GM18867 (cell line): ENCODE results near the gene ABTB2.
A peak's percentile ranks its signal among the peaks of the same experiment; 100 is the strongest.

ENCODE experiments used
- ATAC-seq: cut with Tn5 transposase; IDR thresholded peaks from one replicate; pipeline ENCODE4 v1.9.1; 2021; ENCODE audit warnings: mild to moderate bottlenecking, moderate library complexity; ENCODE audit not compliant: unreplicated experiment

Gene ABTB2

DNA sequence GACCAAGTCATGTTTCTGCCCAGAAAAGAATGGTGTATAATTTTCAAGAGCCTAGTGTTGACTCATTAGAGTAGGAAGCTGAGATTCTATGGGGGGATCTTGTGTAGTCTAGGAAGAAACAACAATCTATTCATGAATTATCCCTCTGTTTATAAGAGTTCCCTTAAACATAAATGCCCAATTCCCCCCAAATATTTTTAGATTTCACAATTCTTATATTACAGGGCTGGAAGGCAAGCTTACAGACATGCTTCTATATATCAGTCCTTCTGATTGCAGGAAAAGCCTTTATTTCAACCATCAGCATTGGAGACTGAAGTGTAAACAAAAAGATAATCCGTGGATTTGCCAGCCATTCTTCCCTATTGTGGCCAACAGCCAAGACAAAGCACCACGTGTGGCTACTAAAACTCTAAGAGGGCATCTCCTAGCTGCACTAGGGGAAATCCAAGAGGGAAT is 181.0 kb downstream of the ABTB2 start:
- no peak for ATAC-seq

DNA sequence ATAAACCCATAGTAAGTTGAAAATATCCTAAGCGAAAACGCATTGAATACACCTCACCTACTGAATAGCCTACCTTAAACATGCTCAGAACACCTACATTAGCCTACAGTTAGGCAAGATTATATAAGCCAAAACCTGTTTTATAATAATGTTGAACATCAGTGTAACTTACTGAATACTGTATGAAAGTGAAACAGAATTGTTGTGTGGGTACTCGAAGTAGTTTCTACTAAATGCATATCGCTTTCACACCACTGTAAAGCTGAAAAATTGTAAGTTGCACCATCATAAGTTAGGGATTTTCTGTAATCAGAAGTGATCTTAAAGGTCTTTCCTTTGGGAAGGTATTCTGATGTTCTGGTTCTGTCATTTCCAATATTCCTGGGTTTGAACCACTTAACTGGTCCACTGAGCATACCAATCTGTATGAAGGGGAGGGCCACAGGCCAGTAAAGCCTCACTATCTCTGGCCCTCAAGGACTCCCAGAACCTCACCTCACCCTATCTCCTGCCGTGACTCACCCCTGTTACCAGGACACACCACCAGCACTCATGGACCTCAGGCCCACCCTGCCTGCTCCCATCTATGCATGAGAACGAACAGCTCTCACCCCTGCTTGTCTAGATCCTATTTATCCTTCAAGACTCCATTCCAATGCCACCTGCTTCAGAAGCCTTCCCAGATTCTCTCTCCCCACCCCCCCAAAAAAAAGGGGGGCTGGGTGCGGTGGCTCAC is 182.4 kb downstream of the ABTB2 start:
- ATAC-seq = peak; percentile 51

GRCh38 chr11:34174412-34175041 is 183.3 kb downstream of the ABTB2 start:
- ATAC-seq = peak; percentile 83

DNA sequence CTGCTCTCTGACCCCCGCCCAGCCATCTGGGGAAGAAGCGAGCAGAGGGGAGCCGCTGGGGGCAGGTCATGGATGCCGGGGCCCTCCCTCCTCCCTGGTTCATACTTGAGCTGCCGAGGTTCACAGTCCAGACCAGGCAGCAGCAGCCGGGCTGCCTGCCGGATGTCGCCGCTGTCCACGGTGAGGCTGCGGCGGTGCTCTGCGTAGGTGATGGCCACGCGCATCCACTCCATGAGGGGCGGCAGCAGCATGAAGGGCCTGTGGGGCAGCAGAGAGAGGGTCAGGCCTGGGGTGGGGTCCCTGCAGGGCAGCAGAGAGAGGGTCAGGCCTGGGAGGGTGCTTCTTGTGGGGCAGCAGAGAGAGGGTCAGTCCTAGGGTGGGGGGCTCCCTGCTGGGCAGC is 184.8 kb downstream of the ABTB2 start:
- ATAC-seq = no peak

DNA sequence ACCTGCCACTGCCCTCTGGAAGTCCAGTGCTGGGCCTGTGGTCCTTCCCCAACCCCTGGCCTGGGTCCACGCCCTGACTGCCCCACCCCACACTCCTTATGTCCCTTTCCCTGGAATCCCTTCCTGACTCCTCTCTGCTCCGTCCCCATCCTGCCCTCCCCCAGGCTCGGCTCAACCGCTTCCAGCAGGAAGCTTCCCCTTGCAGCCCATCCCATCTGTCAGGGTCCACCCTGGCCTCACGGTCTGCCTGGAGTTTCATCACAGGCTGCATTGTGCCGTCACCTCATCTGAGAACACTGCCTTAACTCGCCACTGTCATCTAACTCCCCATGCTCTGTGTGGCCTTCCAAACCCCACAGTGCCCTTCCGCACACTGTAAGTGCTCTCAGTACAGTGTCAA is 188.1 kb downstream of the ABTB2 start:
- no peak for ATAC-seq

- ATAC-seq = no peak
Measured at GRCh38 chr11:34168642-34169420, 189.0 kb downstream of the ABTB2 start.

- no peak for ATAC-seq
Measured at GRCh38 chr11:34167961-34168360, 189.8 kb downstream of the ABTB2 start.

GRCh38 chr11:34166806-34167740 is 190.7 kb downstream of the ABTB2 start:
- ATAC-seq = no peak

DNA sequence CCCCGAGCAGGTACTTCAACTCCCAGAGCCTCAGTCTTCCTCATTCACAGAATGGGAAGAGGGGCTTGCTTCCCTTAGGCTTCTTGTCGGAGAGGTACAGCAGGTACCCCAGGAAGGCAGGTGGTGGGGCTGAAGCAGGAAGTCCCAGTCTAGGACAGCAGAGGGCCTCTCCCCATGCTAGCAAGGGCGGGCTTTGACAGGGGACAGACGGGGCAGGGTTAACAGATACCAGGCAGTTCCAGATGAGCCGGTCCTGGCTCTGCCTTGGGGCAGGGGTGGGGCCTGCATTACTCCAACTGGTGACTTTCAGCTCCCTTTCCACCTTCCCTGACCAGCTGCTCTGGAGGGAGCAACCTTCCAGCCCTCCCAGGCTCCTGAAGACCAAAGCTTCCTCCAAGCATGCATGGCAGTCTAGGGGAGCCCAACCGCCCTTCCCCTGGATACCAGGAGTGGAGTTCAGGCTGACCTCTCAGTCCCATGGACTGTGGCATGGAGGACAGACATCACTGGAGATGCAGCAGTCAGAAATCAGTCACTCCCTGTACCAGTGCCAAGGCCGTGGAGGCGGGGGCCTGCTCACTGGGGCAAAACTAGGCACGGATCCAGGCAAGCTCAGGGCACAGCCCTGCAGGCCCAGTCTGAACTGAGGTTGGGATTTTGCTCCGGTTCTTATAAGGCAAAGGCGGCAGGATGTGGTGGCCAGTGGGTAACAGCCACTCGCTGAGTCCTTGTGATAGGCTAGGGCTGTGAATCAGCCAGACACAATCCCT is 191.8 kb downstream of the ABTB2 start:
- ATAC-seq = no peak

- no peak for ATAC-seq
Measured at GRCh38 chr11:34165121-34165520, 192.7 kb downstream of the ABTB2 start.

DNA sequence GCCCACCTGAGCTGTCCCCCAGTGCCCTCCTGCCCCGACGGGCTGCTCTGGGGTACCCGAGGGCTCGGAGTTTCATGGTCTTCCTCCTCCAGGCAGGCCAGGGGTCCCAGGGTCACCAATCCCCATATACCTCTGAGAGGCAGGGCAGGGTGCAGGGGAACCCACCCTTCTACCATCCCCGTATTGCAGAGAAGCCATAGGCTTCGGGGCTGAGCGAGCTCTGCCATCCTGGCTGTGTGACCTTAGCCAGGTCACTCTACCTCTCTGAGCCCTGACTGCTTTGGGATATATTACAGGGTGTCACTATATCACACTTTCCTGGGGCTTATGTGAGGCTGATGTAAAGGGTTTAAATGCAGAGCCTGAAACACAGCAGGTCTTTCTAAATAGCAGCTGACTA is 195.0 kb downstream of the ABTB2 start:
- ATAC-seq = no peak

DNA sequence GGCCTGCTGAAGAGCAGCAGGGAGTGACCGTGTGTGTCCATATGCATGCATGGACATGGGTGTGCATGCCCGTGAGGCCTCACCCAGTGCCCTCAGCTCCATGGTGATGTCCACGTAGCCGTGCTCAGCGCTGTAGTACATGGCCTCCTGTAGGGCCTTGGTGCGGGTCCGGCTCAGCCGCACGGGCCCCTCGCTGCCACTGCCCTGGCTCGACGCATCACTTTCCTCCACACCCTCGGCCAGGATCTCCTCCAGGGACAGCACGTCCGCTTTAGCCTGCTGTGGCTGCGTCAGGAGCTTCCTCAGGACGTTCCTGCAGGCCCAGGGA is 195.4 kb downstream of the ABTB2 start:
- no peak for ATAC-seq

- ATAC-seq = peak; percentile 40
Measured at GRCh38 chr11:34161812-34162492, 195.9 kb downstream of the ABTB2 start.

DNA sequence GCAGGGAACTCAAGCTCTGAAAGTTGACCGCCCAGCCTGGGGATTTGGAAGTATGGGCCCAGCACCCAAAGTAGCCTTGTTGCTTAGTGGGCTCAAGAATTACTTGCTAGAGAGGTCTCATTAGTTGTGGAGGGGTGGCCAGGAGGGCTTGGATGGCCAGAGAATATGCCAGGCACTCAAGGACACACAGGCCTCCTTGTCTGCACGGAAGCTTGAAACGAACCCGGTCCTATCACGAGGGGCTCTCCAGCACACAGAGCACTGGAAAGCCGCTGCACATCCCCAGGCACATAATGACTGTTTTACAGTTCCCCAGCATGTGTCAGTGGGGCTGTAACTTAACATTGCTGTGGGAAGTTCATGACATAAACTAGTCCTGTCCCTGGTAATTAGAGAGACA is 196.4 kb downstream of the ABTB2 start:
- no peak for ATAC-seq

- no peak for ATAC-seq
Measured at GRCh38 chr11:34160791-34161190, 197.0 kb downstream of the ABTB2 start.

DNA sequence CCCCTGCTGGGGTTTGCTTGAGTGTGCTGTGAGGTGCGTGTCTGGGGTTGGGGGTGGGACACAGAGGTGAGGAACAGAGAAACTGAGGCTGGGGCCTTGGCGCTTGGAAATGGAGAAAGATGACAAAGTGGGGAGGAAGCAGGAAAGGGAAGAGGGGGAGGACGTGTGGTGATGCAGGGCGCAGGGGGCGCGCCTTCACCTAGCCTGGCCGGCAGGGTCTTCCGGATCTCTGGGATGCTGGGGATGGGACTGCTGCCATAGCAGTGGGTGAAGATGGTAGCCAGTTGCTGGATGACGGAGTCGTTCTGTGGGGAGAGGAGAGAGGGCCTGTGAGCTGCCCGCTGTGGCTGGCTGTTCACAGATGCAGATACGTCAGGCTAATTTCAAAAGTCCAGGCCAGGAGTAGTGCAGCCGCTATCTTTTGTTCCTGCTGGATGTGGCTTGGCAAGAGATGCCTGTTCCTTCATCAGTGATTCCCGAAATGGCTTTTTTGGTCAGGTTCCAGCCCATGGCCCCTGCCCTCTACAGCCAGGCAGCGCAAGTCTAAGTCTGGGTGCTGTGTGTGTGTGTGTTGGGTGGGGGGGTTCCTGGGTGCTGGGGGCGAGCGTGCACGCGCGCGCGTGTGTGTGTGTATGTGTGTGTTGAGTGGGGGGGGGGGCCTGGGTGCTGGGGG is 197.6 kb downstream of the ABTB2 start:
- no peak for ATAC-seq

DNA sequence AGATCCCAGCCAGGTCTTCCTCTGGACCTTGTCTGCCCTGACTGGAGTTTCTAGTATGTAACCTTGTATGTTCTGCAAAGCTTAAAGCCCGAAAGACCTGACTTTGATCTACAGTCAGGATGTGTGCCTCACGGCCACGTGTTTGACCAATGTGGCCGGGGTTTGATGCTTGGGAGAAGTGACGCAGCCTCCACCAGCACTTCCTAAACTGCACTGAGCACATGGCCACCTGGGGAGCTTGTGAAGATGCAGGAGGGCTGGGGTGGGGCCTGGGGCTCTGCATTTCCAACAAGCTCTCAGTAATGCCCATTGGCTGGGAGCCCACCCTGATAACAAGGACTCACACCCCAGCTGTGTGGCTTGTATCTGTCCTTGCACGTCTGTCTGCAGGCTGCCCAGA is 199.1 kb downstream of the ABTB2 start:
- no peak for ATAC-seq

DNA sequence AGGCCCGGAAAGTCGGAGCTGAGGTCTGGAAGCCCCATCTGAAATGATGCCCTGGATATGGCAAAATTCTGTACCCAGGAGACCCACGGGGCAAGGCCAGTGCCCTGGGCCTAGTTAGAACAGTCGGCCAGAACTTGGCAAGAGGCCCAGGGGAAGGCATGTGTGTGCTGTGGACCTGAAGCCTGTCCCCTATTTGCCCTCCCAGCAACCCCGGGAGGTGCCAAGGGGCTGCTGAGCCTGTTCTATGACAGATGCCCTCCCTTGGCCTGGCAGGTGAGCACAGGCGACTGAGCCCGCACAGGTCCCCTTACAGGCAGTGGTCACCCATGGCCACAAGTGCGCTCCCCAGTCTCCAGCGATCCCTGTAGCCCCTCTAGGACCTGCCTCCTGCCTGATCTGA is 200.6 kb downstream of the ABTB2 start:
- ATAC-seq = no peak

DNA sequence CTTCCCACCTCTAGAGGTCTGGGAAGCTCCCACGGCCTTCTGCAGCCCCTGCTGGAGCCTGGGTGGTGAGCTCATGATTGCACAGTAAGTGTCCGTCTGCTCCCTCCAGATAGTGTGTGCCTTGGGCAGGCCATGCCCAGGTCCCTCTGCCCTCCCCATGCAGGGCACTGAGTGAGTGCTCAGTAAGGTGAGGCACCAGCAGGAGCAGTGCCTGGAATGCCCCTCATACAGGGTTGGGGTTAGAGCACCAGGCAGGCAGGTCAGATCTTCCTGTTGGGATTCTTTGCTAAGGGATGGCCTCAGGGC is 202.1 kb downstream of the ABTB2 start:
- no peak for ATAC-seq
